Brain pericyte (primary cell): ENCODE data around the gene PIM3.

Experiments used
- DNase-seq: peaks from one replicate; pipeline ENCODE4 v3.0.0-alpha.2; 2012; ENCODE audit warnings: low read depth, low spot score

PIM3 gene

GRCh38 chr22:50000587-50001387, 40.2 kb downstream of the PIM3 start:
- DNase-seq: no peak

- DNase-seq: no peak
These were observed 41.0 kb downstream of the PIM3 start for GRCh38 chr22:50001388-50002231.

- DNase-seq: no peak
These were observed 42.2 kb downstream of the PIM3 start for GRCh38 chr22:50002791-50003190.

DNA sequence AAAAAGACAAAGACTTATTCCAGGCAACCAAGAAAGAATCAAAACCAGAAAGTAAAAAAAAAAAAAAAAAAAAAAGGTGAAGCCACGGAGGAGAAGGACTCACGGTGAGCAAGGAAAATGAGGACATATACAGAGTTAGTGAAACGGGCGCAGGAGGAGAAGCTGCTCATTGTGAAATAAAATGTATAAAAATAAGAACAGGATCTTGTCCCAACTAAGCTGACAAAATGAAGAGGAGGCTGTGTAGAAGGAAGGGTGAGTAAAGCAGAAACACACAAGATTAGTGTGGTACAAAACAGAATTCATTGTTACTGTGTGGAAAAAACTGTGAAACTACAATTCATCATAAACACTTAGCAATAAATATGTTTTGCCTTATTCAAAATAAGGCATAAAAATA, 44.3 kb downstream of the PIM3 start:
- no peak for DNase-seq

GRCh38 chr22:50007057-50007511, 46.5 kb downstream of the PIM3 start:
- no peak for DNase-seq

DNA sequence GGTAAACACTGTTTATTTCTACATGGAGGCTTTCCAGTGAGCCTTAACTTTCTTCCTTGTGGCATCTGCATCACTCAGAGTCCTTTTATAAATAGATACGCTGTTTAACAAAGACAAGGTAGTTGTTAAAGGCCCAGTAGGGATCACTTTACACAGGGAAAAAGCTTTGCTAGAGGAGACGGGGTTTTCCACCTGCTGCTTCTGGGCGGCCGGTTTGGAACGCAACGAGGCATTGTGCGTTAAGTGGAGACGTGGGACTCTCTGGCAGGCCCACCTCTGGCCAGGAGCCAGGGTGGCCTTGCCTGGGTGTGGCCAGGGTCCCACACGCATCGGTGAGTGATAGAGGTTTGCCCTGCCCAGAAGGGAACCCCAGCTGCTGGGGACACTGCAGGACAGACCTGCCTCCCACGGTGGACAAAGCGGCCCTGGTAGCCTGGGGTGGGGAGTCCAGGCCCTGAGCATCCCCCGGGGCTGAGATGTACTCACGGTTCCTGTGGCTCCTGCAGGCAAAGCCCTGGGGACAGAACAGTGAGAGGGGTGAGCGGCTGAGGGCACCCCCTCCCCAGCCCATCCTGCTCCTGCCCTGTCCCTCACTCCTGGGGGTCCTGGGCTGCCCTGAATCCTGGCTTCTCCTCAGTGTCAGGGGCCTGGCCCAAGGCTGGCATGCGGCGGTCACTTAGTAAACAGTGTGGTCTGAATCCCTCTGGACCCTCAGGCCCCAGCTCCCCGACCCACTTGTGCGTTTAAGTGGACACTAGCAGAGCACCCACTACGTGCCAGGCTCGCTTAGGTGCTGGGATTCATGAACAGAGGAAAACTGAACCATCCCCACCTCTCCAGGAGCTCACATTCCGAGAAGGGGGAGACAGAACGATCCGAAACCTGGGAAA, 47.8 kb downstream of the PIM3 start:
- no peak for DNase-seq

DNA sequence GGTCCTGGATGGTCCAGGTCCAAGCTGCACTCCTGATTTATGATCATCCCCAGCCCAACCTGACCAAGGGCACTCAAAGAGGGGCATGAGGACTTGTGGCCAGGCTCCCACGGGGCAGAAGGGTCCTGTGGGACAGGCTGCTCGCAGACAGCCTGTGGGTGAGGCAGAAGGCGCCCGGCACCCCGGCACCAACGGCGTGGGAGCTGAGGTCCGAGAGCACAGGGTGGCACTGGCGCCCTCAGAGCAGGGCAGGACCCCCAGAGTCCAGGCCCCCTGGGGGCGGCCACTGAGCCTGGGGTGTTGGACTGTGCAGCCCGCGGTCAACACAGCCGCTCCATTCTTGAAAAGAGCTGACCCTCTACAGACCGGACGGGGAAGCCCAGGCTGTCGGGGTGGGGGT, 48.7 kb downstream of the PIM3 start:
- DNase-seq: no peak

DNA sequence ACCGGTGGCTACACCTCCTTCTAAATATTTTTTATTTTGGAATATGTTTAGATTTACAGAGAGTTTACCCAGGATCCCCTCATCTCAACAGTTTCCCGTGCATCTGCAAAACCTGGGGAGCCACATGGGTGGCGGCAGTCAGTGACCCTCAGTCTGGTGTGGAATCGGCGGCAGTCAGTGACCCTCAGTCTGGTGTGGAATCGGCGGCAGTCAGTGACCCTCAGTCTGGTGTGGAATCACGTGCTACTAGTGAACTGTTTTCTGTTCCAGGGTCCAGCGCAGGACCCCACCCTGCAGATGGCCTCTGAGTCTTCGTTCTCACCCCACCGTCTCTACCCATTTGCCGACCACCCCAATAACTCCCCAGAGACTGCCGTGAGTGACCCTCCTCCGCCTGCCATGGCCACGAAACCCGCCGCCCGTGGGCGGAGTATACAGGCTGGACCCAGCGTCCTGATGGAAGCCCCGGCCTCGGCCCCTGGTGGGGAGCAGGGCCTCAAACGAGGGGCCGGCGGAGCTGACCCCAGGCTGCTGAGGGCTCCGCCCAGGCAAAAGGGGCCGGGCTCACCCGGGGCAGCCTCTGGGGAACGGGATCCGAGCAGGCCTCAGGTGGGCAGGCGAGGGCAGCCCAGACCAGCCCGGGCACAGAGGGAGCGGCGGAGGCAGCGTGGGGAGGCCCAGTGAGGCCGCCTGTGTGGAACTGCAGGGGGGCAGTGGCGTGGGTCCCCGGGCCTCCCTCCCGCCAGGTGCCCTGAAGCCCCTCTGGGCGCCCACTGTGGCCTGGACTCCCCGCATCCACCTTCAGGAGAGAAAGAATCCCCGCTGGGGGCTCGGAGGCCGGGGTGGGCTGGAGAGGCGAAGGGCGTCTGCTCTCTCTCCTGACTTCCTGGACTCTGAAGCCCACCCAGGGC, 49.4 kb downstream of the PIM3 start:
- DNase-seq: no peak

GRCh38 chr22:50010676-50011446, 50.3 kb downstream of the PIM3 start:
- DNase-seq: no peak

GRCh38 chr22:50011447-50012210, 51.1 kb downstream of the PIM3 start:
- DNase-seq: no peak

GRCh38 chr22:50012211-50013181, 51.9 kb downstream of the PIM3 start, which contains the start of gene IL17REL:
IL17REL (minus strand) TSS chr22:50012765; CDS start chr22:50012646, 119 bp downstream.
- DNase-seq: no peak
